ENCODE data around the gene LGALS4. TPM values are rescaled to one million over a fixed set of nuclear protein-coding genes. Genes with fewer than 3 reads are reported as not detected.
"Not testable (repeated sequence)": the region's sequence is repeated elsewhere in the genome, so short reads cannot be mapped to it uniquely, and the experiment has no call there.

LGALS4 gene
- total and polyA plus RNA-seq, 10 donors: 1.1 to 9.6 (median 3.1) TPM

DNA sequence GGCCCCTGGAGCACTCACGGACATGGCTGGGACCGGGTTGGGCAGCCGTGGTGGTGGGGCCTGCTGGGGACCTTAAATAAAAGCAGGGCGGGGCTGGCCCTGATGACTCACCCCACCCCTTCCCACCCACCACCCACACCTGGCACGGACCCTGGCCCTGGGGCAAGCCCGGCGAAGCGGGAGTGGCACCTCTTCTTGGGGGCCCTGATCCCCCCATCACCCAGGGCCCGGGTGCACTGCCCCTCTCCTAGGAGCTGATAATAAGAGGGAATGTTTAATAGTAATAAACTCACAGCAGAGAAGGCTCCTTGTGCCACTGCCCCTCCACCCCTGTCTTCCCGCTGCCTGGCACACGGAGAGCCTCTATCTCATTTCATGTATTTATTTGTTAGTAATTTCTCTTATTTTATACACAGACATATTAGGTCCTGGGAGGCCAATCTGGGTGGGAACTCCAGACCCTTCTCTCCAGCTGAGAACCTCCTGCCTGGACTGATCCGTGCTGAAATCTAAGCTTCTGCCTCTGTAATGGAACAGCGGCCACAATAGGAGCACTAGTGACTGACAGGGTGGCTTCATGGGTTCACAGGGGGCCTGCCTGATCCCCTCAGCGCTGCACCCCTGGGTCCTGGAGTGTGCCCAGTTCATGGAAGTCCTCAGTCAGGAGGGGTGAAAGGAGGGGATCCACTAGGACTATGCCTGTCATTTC is 39.1 kb downstream of the LGALS4 start, which contains the start of gene LGALS7:
Gene LGALS7 (minus strand): TSS at position 49 of the 709 bp plus-strand sequence. CDS start 25 bp downstream, at position 24.
- H3K27me3 ChIP-seq (replicated peaks in 1 of 7): no peaks in the 10 kb centered on the region
- intact Hi-C loops (cut with DNase I; ENCODE audit: low total_unique reads): loop anchor here (2.0 to 10.0 kb wide), 2 partner anchors 37 to 51 kb away; no protein-coding TSS in a partner anchor
- no peaks in the 10 kb centered on the region for H3K36me3 ChIP-seq
- H3K4me3 ChIP-seq: no peak within 1 kb of the TSS
- no peaks in the 10 kb centered on the region for H3K9me3 ChIP-seq
- 79 to 92% (median 82%) methylated on average over 6 to 10 of the region's 14 CpGs for WGBS, 5 donors
- H3K27ac ChIP-seq: peak within 1 kb of the TSS in 3 of 8 donors; percentile 28 to 57 (median 44)
- no peak for DNase-seq
- TF ChIP-seq, protein P1, sequence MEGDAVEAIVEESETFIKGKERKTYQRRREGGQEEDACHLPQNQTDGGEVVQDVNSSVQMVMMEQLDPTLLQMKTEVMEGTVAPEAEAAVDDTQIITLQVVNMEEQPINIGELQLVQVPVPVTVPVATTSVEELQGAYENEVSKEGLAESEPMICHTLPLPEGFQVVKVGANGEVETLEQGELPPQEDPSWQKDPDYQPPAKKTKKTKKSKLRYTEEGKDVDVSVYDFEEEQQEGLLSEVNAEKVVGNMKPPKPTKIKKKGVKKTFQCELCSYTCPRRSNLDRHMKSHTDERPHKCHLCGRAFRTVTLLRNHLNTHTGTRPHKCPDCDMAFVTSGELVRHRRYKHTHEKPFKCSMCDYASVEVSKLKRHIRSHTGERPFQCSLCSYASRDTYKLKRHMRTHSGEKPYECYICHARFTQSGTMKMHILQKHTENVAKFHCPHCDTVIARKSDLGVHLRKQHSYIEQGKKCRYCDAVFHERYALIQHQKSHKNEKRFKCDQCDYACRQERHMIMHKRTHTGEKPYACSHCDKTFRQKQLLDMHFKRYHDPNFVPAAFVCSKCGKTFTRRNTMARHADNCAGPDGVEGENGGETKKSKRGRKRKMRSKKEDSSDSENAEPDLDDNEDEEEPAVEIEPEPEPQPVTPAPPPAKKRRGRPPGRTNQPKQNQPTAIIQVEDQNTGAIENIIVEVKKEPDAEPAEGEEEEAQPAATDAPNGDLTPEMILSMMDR (IDR thresholded peaks at IDR 0.05 in 8 of 11, conservative IDR thresholded peaks at IDR 0.05 in 3 of 11): no peak
- TF ChIP-seq POLR2A (IDR thresholded peaks at IDR 0.05): no peak
- peaks cover 0 to 28% (median 12%) of the 10 kb centered on the region in 6 donors for H3K4me1 ChIP-seq

DNA sequence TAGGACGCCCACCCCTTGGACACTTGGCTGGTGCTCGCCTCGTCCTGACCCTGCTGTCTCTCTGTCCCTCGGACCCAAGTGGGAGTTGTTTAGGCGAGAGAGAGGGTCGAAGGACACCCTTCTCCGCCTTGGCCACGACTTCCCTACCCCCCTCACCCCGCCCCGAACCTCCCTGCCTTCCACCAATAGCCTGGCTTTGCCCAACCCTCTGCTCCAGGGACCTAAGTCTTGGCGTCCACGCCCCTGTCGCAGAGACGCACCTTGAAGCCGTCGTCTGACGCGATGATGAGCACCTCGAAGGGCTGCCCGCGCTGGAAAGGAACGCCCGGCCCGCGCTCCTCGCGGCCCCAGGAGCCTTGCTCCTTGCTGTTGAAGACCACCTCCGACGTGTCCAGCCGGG is 41.2 kb downstream of the LGALS4 start:
- not testable (repeated sequence) for DNase-seq, H3K4me3 ChIP-seq
- WGBS, 5 donors: 76 to 82% (median 77%) methylated on average over 5 to 9 of the region's 30 CpGs; no CpG with 5 or more reads in 2 of the 5 donors

DNA sequence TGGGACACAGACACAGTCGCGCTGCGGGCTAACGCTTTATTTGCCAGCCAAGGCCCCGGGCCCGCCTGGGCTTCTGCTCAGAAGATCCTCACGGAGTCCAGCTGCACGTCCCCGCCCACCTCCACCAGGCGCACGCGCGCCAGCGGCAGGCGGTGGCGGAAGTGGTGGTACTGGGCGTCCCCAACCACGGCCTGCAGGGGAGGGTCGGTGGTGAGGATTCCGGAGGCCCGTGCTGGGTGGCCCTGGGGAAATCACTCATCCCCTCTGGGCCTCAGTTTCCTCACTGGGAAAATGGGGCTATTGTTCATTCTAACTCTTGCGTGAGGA is 41.8 kb downstream of the LGALS4 start:
- intact Hi-C loops (cut with DNase I; ENCODE audit: low total_unique reads): loop anchor here (10.0 kb wide), 1 partner anchor 54 kb away; no protein-coding TSS in a partner anchor
- not testable (repeated sequence) for H3K36me3 ChIP-seq; H3K4me3 ChIP-seq; DNase-seq; H3K9me3 ChIP-seq; H3K27me3 ChIP-seq (replicated peaks in 1 of 7)
- peaks cover 0 to 20% (median 12%) of the 10 kb centered on the region in 6 donors for H3K4me1 ChIP-seq
- H3K27ac ChIP-seq: peak overlapping the region in 1 of 8 donors; percentile 52
- WGBS, 5 donors: 0 to 56% (median 48%) methylated on average over 1 of the region's 22 CpGs; no CpG with 5 or more reads in 1 of the 5 donors

More for the DNA sequence above, 41.2 kb downstream of the LGALS4 start:
- peaks cover 0 to 20% (median 12%) of the 10 kb centered on the region in 6 donors for H3K4me1 ChIP-seq
- H3K36me3 ChIP-seq; H3K27me3 ChIP-seq (replicated peaks in 1 of 7); H3K9me3 ChIP-seq; H3K27ac ChIP-seq: not testable (repeated sequence)
- intact Hi-C loops (cut with DNase I; ENCODE audit: low total_unique reads): loop anchor here (10.0 kb wide), 1 partner anchor 53 kb away; no protein-coding TSS in a partner anchor

DNA sequence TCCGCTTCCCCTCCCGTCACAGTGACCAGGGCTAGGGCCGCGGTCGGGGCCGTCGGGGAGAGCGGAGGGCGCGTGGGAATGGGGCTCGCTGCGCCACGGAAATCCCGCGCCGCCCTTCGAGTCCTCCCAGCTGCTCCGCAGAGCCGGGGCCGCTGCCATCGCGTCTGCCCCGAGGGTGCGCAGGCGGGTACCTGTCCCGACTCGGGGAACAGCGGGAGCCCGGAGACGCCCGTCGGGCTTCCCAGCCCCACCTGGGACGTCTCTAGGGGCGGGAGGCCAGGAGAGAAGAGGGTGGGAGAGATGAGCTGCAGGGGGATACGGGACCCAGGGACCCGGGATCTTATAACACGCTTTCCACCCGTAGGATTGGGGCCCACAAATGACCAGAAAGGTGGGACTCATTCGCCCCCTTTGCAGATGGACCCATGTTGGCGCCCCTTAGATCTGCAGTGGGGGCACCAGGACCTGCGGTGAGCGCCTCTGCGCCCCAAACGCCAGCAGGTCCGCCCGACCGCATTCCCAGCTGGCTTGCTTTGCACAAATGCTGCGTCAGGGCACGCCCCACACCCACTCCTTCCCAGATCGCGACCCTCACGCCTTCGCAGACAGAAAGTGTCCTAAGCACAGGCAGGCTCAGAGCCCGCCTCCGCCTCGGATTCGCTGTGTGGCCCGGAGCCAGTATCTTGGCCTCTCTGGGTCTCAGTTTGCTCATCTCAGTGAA is 42.4 kb downstream of the LGALS4 start:
- H3K4me1 ChIP-seq: peaks cover 0 to 20% (median 12%) of the 10 kb centered on the region in 6 donors
- not testable (repeated sequence) for DNase-seq; H3K27me3 ChIP-seq (replicated peaks in 1 of 7); H3K9me3 ChIP-seq; H3K36me3 ChIP-seq
- WGBS, 5 donors: 1 to 8% (median 5%) methylated on average over 10 to 27 of the region's 58 CpGs; no CpG with 5 or more reads in 1 of the 5 donors
- H3K27ac ChIP-seq: peak overlapping the region; percentile 63 to 89 (median 83)
- intact Hi-C loops (cut with DNase I; ENCODE audit: low total_unique reads): loop anchor here (10.0 kb wide), 1 partner anchor 54 kb away; no protein-coding TSS in a partner anchor
- peak overlapping the region; percentile 23 to 68 (median 39) for H3K4me3 ChIP-seq

DNA sequence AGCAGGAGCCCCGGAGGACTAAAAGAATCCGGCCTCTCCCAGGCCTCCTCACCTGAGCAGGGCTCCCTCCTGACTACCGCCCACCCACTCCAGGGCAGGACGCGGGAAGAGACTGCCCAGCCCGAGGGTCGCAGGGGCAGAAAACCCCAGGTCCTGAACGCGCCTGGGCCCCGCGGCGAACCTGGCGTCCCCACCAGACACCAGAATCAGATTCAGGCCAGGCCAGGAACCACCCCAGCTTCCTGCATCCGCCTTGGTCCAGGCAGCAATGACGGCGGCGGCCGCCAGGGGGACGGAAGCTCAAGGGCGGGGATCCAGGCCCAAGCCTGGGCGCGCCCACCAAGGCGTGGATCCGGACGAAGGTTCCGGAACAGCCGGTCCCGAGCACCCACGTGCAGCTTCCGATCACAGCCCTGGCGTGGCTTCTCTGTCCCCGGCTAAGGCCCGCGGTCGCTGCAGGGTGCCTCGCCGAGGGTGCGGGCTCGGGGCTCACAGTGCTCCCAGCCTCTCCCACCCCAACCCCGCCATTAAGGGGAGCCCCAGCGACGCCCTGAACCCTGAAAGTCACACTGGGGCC is 43.0 kb downstream of the LGALS4 start:
- H3K27ac ChIP-seq: peak overlapping the region; percentile 63 to 89 (median 83)
- H3K4me3 ChIP-seq: peak overlapping the region; percentile 23 to 68 (median 39)
- H3K4me1 ChIP-seq: peaks cover 0 to 20% (median 12%) of the 10 kb centered on the region in 6 donors
- H3K36me3 ChIP-seq: no peaks in the 10 kb centered on the region
- intact Hi-C loops (cut with DNase I; ENCODE audit: low total_unique reads): loop anchor here (10.0 kb wide), 1 partner anchor 55 kb away; no protein-coding TSS in a partner anchor
- H3K9me3 ChIP-seq: no peaks in the 10 kb centered on the region
- DNase-seq: peak; percentile 99
- no peaks in the 10 kb centered on the region for H3K27me3 ChIP-seq (replicated peaks in 1 of 7)
- TF ChIP-seq POLR2A (IDR thresholded peaks at IDR 0.05) (no peak), POLR2AphosphoS5 (IDR thresholded peaks at IDR 0.05) (peak; percentile 92 to 97 (median 93))
- TF ChIP-seq, protein P1 (IDR thresholded peaks at IDR 0.05 in 8 of 11, conservative IDR thresholded peaks at IDR 0.05 in 3 of 11): peak; percentile 92 to 99 (median 98)
- 3 to 10% (median 7%) methylated on average over 36 to 42 of the region's 42 CpGs for WGBS, 5 donors

Measured in spleen (tissue), 11 donors.